Measurements from ENCODE around the gene TMC5. TPM values are rescaled to one million over a fixed set of nuclear protein-coding genes. Genes with fewer than 3 reads are reported as not detected.

The TMC5 gene
- total and polyA plus RNA-seq, 7 donors, result 0.01 to 0.04 TPM; not detected in 5

GRCh38 chr16:19377864-19378263 lies 39.8 kb upstream of the TMC5 start:
- H3K9me3 ChIP-seq, result no peaks in the 10 kb centered on the region
- WGBS, 3 donors, result 56 to 81% (median 78%) methylated on average over 3 of the region's 3 CpGs
- no peak for DNase-seq
- no peaks in the 10 kb centered on the region for H3K27me3 ChIP-seq (ENCODE audit: insufficient read depth in 3 of 3, low read length in 2 of 3)
- no peak for ATAC-seq
- no peak overlapping the region for H3K27ac ChIP-seq
- TF ChIP-seq CTCF (IDR thresholded peaks at IDR 0.05), result no peak
- no peaks in the 10 kb centered on the region for H3K36me3 ChIP-seq (ENCODE audit: insufficient read depth in 1 of 2, low read depth in 1 of 2)
- intact Hi-C loops (cut with DNase I), result loop anchor here (5.0 to 10.0 kb wide), 3 partner anchors 203 to 393 kb away; partner anchors contain the start of genes TMC7 (in 2 of the 2) and SYT17 (in 1 of the 2)
- H3K4me1 ChIP-seq, result no peaks in the 10 kb centered on the region
- no peak overlapping the region for H3K4me3 ChIP-seq

GRCh38 chr16:19378511-19378910 lies 39.2 kb upstream of the TMC5 start:
- TF ChIP-seq CTCF (IDR thresholded peaks at IDR 0.05), result no peak
- Histone ChIP-seq H3K4me1 (no peaks in the 10 kb centered on the region), H3K4me3 (no peak overlapping the region), H3K36me3 (ENCODE audit: insufficient read depth in 1 of 2, low read depth in 1 of 2) (no peaks in the 10 kb centered on the region), H3K27me3 (ENCODE audit: insufficient read depth in 3 of 3, low read length in 2 of 3) (no peaks in the 10 kb centered on the region), H3K27ac (no peak overlapping the region), H3K9me3 (no peaks in the 10 kb centered on the region)
- intact Hi-C loops (cut with DNase I), result loop anchor here (5.0 to 10.0 kb wide), 3 partner anchors 204 to 394 kb away; partner anchors contain the start of genes TMC7 (in 2 of the 2) and SYT17 (in 1 of the 2)
- WGBS, 3 donors, result 38 to 50% (median 43%) methylated on average over 3 of the region's 3 CpGs
- DNase-seq (no peak), ATAC-seq (no peak)

GRCh38 chr16:19379838-19380237 lies 37.8 kb upstream of the TMC5 start:
- Histone ChIP-seq H3K9me3 (no peaks in the 10 kb centered on the region), H3K4me1 (no peaks in the 10 kb centered on the region), H3K36me3 (ENCODE audit: insufficient read depth in 1 of 2, low read depth in 1 of 2) (no peaks in the 10 kb centered on the region), H3K4me3 (no peak overlapping the region), H3K27ac (no peak overlapping the region), H3K27me3 (ENCODE audit: insufficient read depth in 3 of 3, low read length in 2 of 3) (no peaks in the 10 kb centered on the region)
- TF ChIP-seq CTCF (IDR thresholded peaks at IDR 0.05), result no peak
- intact Hi-C loops (cut with DNase I), result loop anchor here (5.0 to 10.0 kb wide), 3 partner anchors 205 to 395 kb away; partner anchors contain the start of genes TMC7 (in 2 of the 2) and SYT17 (in 1 of the 2)
- DNase-seq (no peak), ATAC-seq (no peak)
- WGBS, 3 donors, result 35 to 54% (median 49%) methylated on average over 2 of the region's 2 CpGs

GRCh38 chr16:19380328-19380727 lies 37.4 kb upstream of the TMC5 start:
- intact Hi-C loops (cut with DNase I), result no loop called here
- H3K4me3 ChIP-seq, result no peak overlapping the region
- H3K9me3 ChIP-seq, result no peaks in the 10 kb centered on the region
- no peak for TF ChIP-seq CTCF (IDR thresholded peaks at IDR 0.05)
- H3K27me3 ChIP-seq (ENCODE audit: insufficient read depth in 3 of 3, low read length in 2 of 3), result no peaks in the 10 kb centered on the region
- ATAC-seq (no peak), DNase-seq (no peak)
- no peaks in the 10 kb centered on the region for H3K36me3 ChIP-seq (ENCODE audit: insufficient read depth in 1 of 2, low read depth in 1 of 2)
- 32 to 41% (median 37%) methylated on average over 3 of the region's 3 CpGs for WGBS, 3 donors
- no peaks in the 10 kb centered on the region for H3K4me1 ChIP-seq
- H3K27ac ChIP-seq, result no peak overlapping the region
